Ovary (tissue), 9 donors: ENCODE measurements around the gene GABRB3. TPM values are rescaled to one million over a fixed set of nuclear protein-coding genes. Genes with fewer than 3 reads are reported as not detected.

Experiments
- DNase-seq, 5 donors: peaks; one replicate each; pipeline ENCODE4 v3.0.0-alpha.2; 2019 to 2020
- H3K27ac ChIP-seq, 2 donors: fragments of 200-600 bp; one replicate each; pipeline versions ENCODE4 v1.5.1 to v1.8.0; 2019 to 2022
- H3K27me3 ChIP-seq: fragments of 200-600 bp; one replicate; pipeline ENCODE4 v1.8.0; 2022
- H3K36me3 ChIP-seq: fragments of 200-600 bp; sonication (generic); one replicate; pipeline ENCODE4 v1.5.1; 2019
- H3K4me1 ChIP-seq: one replicate; pipeline ENCODE4 v1.8.1; 2013; ENCODE audit warnings: mild to moderate bottlenecking, moderate library complexity; ENCODE audit not compliant: insufficient read depth
- H3K4me3 ChIP-seq: fragments of 200-600 bp; sonication (generic); one replicate; pipeline ENCODE4 v1.5.1; 2017
- H3K9me3 ChIP-seq, 2 donors: fragments of 200-600 bp in 1 of 2; sonication (generic) in 1 of 2; one replicate each; pipeline versions ENCODE4 v1.5.1 to v1.8.1; 2013 to 2019; ENCODE audit warnings: mild to moderate bottlenecking in 1 of 2, moderate library complexity in 1 of 2
- EP300 ChIP-seq: sonication (generic); formaldehyde crosslinking; IDR thresholded peaks from one replicate; pipeline ENCODE4 v1.6.1; 2017; ENCODE audit warnings: antibody characterized with exemption
- POLR2A ChIP-seq: fragments of 450-650 bp; IDR thresholded peaks from one replicate; pipeline ENCODE4 v1.6.1; 2017; ENCODE audit warnings: antibody characterized with exemption, mild to moderate bottlenecking, moderate library complexity
- WGBS, 3 donors: extraction: QIAGEN DNeasy Blood & Tissue Kit in 1 of 3; methylation state at CpG; one replicate each; pipeline versions ENCODE4 v1.1.5 to v1.1.7; 2013 to 2017; 5-methylcytosine and 5-hydroxymethylcytosine counted together
- intact Hi-C, 4 donors: fragments of 100-400 bp; cut with DNase I; formaldehyde crosslinking; loops; one replicate each; pipeline versions ENCODE4 v1.11.0 to v1.15.1; 2022 to 2023
- polyA plus RNA-seq, 2 donors: library from polyadenylated mRNA; stranded (reverse); fragments of 200-250 nt in 1 of 2; fragments of 350-450 nt in 1 of 2; fragmentation: Illumina TruSeq in 1 of 2; extraction: RNeasy Lipid Tissue Mini Kit (QIAGEN cat#74804) in 1 of 2; gene quantifications; one replicate each; pipeline ENCODE4 v1.2.3, GENCODE V29; 2013 to 2014
- total RNA-seq, 7 donors: library from RNA; depleted of rRNA in 2 of 7; stranded (reverse); fragments of >200 nt in 2 of 7; fragmentation: NEBNext Ultra II Directional in 3 of 7; extraction: Animal tissue kit (Norgen Biotek cat#: 25700) in 3 of 7; gene quantifications; one replicate each; pipeline versions ENCODE4 v1.1.0 to v1.2.4, GENCODE V29; 2016 to 2023
- TF ChIP-seq, protein P1 (sequence below), 3 donors: fragments of 450-650 bp in 2 of 3; fragments of 200-600 bp in 1 of 3; IDR thresholded peaks; one replicate each; pipeline versions ENCODE4 v1.5.1 to v1.8.0; 2016 to 2022; ENCODE audit warnings: antibody characterized with exemption in 3 of 3, mild to moderate bottlenecking in 1 of 3
- donor health status: DM: no; HTN: no; CAD: no; lungs with moderate emphysema.
- donor health status: DM: no; HTN: no; CAD: no.
- donor health status: Bipolar disorder and iron deficiency.
- donor health status: DM: yes; HTN: yes; CAD: no.
- donor health status: DM: no; HTN: no; CAD: no.
- donor health status: DM: yes; HTN: yes; CAD: no.

The GABRB3 gene
- total and polyA plus RNA-seq, 9 donors, result 0.60 to 6.7 (median 3.0) TPM

DNA sequence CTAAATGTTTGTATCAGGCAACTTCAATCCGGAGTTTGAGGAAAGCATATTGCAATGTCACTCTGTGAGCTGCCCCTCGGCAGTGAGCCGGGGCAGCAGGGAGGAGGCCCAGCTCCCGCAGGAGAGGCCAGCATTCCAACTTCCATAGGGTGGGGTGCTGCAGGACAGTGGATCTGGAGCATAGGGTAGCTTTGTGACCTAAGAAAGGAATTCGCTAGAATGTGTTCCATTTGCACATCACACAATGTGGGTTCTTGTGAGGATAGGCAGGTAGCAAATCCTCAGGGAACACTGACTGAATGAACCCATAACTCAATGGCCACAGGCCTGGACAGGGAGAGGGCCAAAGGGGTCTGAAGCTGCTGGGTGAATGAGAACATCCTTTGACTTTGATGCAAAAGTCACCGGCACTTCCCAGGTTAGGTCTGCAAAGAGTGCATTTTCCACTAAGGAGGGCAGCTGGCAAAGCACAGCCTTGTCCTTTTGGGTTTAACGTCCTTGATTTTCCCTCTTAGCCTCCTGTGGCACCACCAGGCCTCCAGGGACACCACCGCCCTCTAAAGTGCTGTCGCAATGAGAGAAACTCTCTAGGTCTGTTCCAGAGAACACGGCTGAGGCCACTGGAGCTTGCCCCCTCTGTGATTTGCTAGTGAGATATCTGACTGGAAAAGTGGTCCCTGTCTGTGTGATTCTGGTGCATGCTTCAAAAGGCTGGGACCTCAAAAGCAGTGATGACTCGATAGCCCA lies 36.2 kb downstream of the GABRB3 start:
- H3K36me3 ChIP-seq, result no peaks in the 10 kb centered on the region
- H3K9me3 ChIP-seq, result peaks cover 0 to 7% of the 10 kb centered on the region in 2 donors
- H3K4me3 ChIP-seq, result no peak overlapping the region
- 59 to 65% (median 65%) methylated on average over 11 of the region's 11 CpGs for WGBS, 3 donors
- TF ChIP-seq EP300 (no peak), POLR2A (no peak)
- TF ChIP-seq, protein P1, sequence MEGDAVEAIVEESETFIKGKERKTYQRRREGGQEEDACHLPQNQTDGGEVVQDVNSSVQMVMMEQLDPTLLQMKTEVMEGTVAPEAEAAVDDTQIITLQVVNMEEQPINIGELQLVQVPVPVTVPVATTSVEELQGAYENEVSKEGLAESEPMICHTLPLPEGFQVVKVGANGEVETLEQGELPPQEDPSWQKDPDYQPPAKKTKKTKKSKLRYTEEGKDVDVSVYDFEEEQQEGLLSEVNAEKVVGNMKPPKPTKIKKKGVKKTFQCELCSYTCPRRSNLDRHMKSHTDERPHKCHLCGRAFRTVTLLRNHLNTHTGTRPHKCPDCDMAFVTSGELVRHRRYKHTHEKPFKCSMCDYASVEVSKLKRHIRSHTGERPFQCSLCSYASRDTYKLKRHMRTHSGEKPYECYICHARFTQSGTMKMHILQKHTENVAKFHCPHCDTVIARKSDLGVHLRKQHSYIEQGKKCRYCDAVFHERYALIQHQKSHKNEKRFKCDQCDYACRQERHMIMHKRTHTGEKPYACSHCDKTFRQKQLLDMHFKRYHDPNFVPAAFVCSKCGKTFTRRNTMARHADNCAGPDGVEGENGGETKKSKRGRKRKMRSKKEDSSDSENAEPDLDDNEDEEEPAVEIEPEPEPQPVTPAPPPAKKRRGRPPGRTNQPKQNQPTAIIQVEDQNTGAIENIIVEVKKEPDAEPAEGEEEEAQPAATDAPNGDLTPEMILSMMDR (IDR thresholded peaks at IDR 0.05), result no peak
- no peaks in the 10 kb centered on the region for H3K4me1 ChIP-seq
- H3K27ac ChIP-seq, result no peak overlapping the region
- intact Hi-C loops, result no loop called here
- DNase-seq, result no peak
- no peaks in the 10 kb centered on the region for H3K27me3 ChIP-seq

DNA sequence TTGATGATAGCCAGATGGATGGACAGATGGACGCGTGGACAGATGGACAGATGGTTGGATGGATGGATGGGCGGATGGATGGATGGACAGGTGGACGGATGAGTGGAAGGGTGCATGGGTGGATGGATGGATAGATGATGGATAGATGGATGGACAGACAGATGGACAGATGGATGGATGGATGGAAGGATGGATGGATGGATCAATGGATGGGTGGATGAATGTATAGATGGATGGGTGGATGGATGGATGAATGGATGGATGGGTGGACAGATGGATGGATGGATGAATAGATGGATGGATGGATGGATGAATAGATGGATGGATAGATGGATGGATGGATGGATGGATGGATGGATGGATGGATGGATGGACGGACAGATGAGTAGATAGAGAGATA lies 40.9 kb downstream of the GABRB3 start:
- H3K27ac ChIP-seq, result no peak overlapping the region
- H3K4me3 ChIP-seq, result no peak overlapping the region
- TF ChIP-seq, protein P1 (IDR thresholded peaks at IDR 0.05), result no peak
- TF ChIP-seq EP300 (no peak), POLR2A (no peak)
- 87 to 89% (median 88%) methylated on average over 5 of the region's 5 CpGs for WGBS, 3 donors
- H3K9me3 ChIP-seq, result peaks cover 0 to 4% of the 10 kb centered on the region in 2 donors
- H3K4me1 ChIP-seq, result no peaks in the 10 kb centered on the region
- no peaks in the 10 kb centered on the region for H3K27me3 ChIP-seq
- intact Hi-C loops, result no loop called here
- no peak for DNase-seq
- no peaks in the 10 kb centered on the region for H3K36me3 ChIP-seq

DNA sequence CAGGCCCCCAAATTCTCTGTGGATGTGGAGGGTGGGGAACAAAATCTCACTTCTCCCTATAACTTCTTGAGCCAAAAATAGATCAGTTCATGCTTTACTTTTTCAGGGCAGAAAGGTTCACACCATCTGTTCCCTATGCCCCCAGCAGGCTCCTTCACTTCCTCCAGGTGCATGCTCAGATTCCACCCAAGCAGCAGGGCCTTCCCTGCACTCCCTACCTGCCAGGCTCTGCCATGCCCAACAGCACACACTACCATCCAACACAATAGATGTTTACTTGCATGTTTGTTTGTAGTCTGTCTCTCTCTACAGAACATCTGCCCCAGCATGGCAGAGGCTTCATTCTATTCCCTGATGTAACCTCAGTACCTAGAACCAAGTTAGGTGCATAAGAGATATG lies 43.3 kb downstream of the GABRB3 start:
- no peaks in the 10 kb centered on the region for H3K4me1 ChIP-seq
- intact Hi-C loops, result no loop called here
- H3K27me3 ChIP-seq, result no peaks in the 10 kb centered on the region
- TF ChIP-seq POLR2A (no peak), EP300 (no peak)
- TF ChIP-seq, protein P1 (IDR thresholded peaks at IDR 0.05), result no peak
- H3K27ac ChIP-seq, result no peak overlapping the region
- H3K4me3 ChIP-seq, result no peak overlapping the region
- peaks cover 0 to 4% of the 10 kb centered on the region in 2 donors for H3K9me3 ChIP-seq
- no peaks in the 10 kb centered on the region for H3K36me3 ChIP-seq
- no peak for DNase-seq

DNA sequence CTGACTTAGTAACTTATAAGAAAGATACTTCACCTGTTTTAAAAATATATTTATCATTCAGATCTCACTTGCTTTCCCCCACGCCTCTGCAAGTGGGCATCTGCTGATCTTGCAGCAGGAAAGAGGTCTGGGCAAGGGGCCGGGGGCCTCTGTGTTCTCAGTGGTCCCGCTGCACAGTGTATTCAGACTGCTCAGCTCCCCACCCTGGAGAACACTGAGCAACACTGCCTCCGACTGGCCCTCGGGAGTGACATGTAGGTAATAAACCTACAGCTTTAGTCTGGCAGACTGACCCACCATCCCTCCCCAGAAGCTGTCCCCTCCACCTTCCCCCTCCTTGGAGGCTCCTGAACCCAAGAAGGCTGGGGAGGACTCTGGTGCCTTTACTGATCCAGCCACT lies 43.8 kb downstream of the GABRB3 start:
- intact Hi-C loops, result no loop called here

More for the DNA sequence above, 43.8 kb downstream of the GABRB3 start:
- no peaks in the 10 kb centered on the region for H3K27me3 ChIP-seq
- WGBS, 3 donors, result 69 to 79% (median 70%) methylated on average over 5 of the region's 5 CpGs
- no peaks in the 10 kb centered on the region for H3K36me3 ChIP-seq
- no peaks in the 10 kb centered on the region for H3K4me1 ChIP-seq
- H3K9me3 ChIP-seq, result peaks cover 0 to 4% of the 10 kb centered on the region in 2 donors
- TF ChIP-seq, protein P1 (IDR thresholded peaks at IDR 0.05), result no peak
- no peak for TF ChIP-seq EP300
- TF ChIP-seq POLR2A, result no peak
- H3K27ac ChIP-seq, result no peak overlapping the region
- no peak overlapping the region for H3K4me3 ChIP-seq
- DNase-seq, result no peak
